Right ventricle myocardium inferior (tissue), 1 donor: ENCODE measurements around the gene RIPK4. TPM values are rescaled to one million over a fixed set of nuclear protein-coding genes. Genes with fewer than 3 reads are reported as not detected.
"Not testable (repeated sequence)": the region's sequence is repeated elsewhere in the genome, so short reads cannot be mapped to it uniquely, and the experiment has no call there.

Source experiments
- ATAC-seq: fragments of 200-7000 bp; cut with Tn5 transposase; one replicate; pipeline ENCODE4 v1.9.1; 2020; ENCODE audit warnings: mild to moderate bottlenecking, moderate library complexity
- DNase-seq: peaks from one replicate; pipeline ENCODE4 v3.0.0; 2021; ENCODE audit errors: missing footprints
- intact Hi-C: fragments of 100-400 bp; cut with DNase I; formaldehyde crosslinking; loops from one replicate; pipeline ENCODE4 v1.11.0; 2022
- total RNA-seq: library from RNA; stranded (reverse); fragmentation: NEBNext Ultra II Directional; extraction: Animal tissue kit (Norgen Biotek cat#: 25700); gene quantifications from one replicate; pipeline ENCODE4 v1.2.1, GENCODE V29; 2021
- donor health status: DM: no; HTN: yes; CAD: no; lungs with severe emphysema.

RIPK4 gene
- total RNA-seq, 1 donor from 2014 or later: 0.08 TPM

- DNase-seq (peak; percentile 31), ATAC-seq (no peak)
- intact Hi-C loops: no loop called here
Measured at GRCh38 chr21:41711416-41712007, 55.3 kb downstream of the RIPK4 start.

- no peak for DNase-seq
- ATAC-seq: no peak
- intact Hi-C loops: no loop called here
Measured at GRCh38 chr21:41710823-41711160, 56.1 kb downstream of the RIPK4 start.

GRCh38 chr21:41709965-41710822, 56.7 kb downstream of the RIPK4 start:
- intact Hi-C loops: no loop called here
- DNase-seq (peak; percentile 55), ATAC-seq (no peak)

GRCh38 chr21:41709166-41709565, 57.7 kb downstream of the RIPK4 start:
- DNase-seq: no peak
- intact Hi-C loops: no loop called here
- no peak for ATAC-seq

- no peak for ATAC-seq
- intact Hi-C loops: no loop called here
- DNase-seq: no peak
Measured at GRCh38 chr21:41707960-41708330, 58.9 kb downstream of the RIPK4 start.

- DNase-seq (peak; percentile 11), ATAC-seq (no peak)
- intact Hi-C loops: no loop called here
Measured at GRCh38 chr21:41707231-41707959, 59.5 kb downstream of the RIPK4 start.

- intact Hi-C loops: no loop called here
- ATAC-seq (no peak), DNase-seq (no peak)
Measured at GRCh38 chr21:41706678-41707077, 60.2 kb downstream of the RIPK4 start.

GRCh38 chr21:41706263-41706639, 60.6 kb downstream of the RIPK4 start:
- intact Hi-C loops: no loop called here
- no peak for DNase-seq
- ATAC-seq: no peak

GRCh38 chr21:41705546-41706262, 61.1 kb downstream of the RIPK4 start:
- intact Hi-C loops: no loop called here
- peak; percentile 41 for DNase-seq
- no peak for ATAC-seq

GRCh38 chr21:41703857-41704501, 62.9 kb downstream of the RIPK4 start:
- DNase-seq (peak; percentile 39), ATAC-seq (no peak)
- intact Hi-C loops: no loop called here

GRCh38 chr21:41701749-41702148, 65.1 kb downstream of the RIPK4 start:
- ATAC-seq: no peak
- no peak for DNase-seq
- intact Hi-C loops: no loop called here

- ATAC-seq (no peak), DNase-seq (peak; percentile 42)
- intact Hi-C loops: no loop called here
Measured at GRCh38 chr21:41699311-41699710, 67.5 kb downstream of the RIPK4 start.

- intact Hi-C loops: no loop called here
- ATAC-seq: no peak
- peak; percentile 60 for DNase-seq
Measured at GRCh38 chr21:41698071-41698470, 68.8 kb downstream of the RIPK4 start.

GRCh38 chr21:41695513-41695912, 71.3 kb downstream of the RIPK4 start:
- no peak for ATAC-seq
- DNase-seq: no peak
- intact Hi-C loops: no loop called here

- peak; percentile 4 for DNase-seq
- intact Hi-C loops, ATAC-seq: not testable (repeated sequence)
Measured at GRCh38 chr21:41694042-41694441, 72.8 kb downstream of the RIPK4 start.

GRCh38 chr21:41692185-41692565, 74.7 kb downstream of the RIPK4 start:
- DNase-seq (peak; percentile 34), ATAC-seq (no peak)
- intact Hi-C loops: no loop called here

GRCh38 chr21:41691205-41692184, 75.4 kb downstream of the RIPK4 start:
- ATAC-seq: no peak
- intact Hi-C loops: no loop called here
- DNase-seq: peak; percentile 17
